HL-60/S4 treated with retinoic acid at 250 ng/mL for 4 days and 3 days (cell line): ENCODE measurements around the gene BEX4.
"Not testable (repeated sequence)": the region's sequence is repeated elsewhere in the genome, so short reads cannot be mapped to it uniquely, and the experiment has no call there.

Source experiments
- in situ Hi-C: fragments of 300-500 bp; cut with MboI; formaldehyde crosslinking; loops from 2 replicates; pipeline ENCODE4 v1.7.0; 2022; ENCODE audit warnings: low sequenced_read_pairs

Gene BEX4

GRCh38 chrX:103235608-103236007 lies 20.7 kb downstream of the BEX4 start:
- in situ Hi-C loops = not testable (repeated sequence)

DNA sequence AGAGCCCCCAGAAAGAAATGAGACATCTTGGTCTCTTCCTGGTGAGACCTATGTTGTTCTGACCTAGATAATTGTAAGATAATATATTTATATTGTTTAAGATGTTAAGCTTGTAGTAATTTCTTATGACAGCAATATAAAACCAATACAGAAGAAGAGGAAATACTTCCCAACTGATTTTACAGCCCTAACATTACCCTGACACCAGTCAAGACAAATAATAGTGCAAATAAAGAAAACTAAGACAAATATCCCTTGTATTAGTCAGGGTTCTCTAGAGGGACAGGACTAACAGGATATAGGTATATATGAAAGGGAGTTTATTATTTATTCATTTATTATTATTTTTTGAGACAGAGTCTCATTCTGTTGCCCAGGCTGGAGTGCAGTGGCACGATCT lies 21.4 kb downstream of the BEX4 start:
- in situ Hi-C loops = no loop called here

DNA sequence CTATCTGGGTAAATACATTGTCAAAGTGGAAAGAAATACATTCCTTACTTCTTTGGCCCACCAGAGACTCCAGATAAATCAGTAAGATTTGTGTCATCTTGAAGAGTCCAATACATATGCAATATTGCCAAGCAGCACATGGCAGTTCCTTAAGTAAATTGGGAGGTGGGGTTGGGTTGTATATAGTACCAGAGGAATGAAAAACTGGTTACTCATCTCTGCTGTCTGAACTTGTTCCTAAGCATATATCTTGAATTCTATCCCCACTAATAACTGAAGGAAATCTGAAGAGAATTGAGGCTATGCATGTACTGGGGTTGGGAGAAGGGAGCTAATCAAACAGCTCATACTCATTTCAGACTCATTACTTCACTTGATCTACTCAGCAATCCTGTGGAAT lies 25.2 kb downstream of the BEX4 start:
- in situ Hi-C loops = no loop called here

DNA sequence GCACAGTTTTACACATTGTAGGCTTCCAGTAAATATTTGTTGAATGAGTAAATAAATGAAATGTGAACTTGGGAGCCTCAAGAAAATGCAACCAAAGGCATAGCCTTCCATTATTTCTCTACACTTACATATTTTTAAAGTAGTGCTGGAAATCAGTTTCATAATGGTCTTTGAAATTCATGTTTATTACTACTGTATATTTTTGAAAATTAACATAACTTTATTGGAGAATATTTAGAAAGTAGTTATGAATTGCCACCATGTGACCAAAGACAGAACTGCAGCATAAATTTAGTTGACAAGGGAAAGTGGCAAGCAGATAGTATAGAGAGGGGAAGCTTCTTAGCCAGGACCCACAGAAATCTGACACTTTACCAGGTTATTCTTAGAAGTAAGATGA lies 33.6 kb downstream of the BEX4 start:
- in situ Hi-C loops = no loop called here

DNA sequence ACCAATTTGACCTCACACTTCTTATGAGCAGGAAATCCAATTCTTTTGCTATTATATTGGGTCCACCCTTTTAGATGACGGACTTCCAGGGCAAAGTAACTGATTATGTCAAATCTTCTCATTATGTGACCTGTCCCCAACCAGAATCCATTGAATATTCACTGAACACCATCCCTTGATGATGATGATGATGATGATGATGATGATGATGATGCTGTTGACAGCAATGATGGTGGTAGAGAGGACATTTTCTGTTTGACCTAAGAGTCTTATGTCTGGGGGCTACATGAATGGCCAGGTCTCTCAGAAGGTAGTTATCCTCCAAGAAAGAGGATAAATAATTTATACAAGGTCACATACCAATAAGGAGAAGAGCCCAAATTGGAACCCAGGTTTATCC lies 34.9 kb downstream of the BEX4 start:
- in situ Hi-C loops = no loop called here

- in situ Hi-C loops = no loop called here
These were observed 36.1 kb downstream of the BEX4 start for GRCh38 chrX:103250977-103251376.

GRCh38 chrX:103253608-103254007 lies 38.7 kb downstream of the BEX4 start:
- in situ Hi-C loops = no loop called here

GRCh38 chrX:103254171-103254824 lies 39.4 kb downstream of the BEX4 start:
- in situ Hi-C loops = no loop called here

GRCh38 chrX:103254921-103255493 lies 40.1 kb downstream of the BEX4 start, which contains the start of gene TCEAL8:
Gene TCEAL8, minus strand, starts transcription at chrX:103255155. Its CDS starts 1,176 bp downstream, at chrX:103253979.
- in situ Hi-C loops = no loop called here

DNA sequence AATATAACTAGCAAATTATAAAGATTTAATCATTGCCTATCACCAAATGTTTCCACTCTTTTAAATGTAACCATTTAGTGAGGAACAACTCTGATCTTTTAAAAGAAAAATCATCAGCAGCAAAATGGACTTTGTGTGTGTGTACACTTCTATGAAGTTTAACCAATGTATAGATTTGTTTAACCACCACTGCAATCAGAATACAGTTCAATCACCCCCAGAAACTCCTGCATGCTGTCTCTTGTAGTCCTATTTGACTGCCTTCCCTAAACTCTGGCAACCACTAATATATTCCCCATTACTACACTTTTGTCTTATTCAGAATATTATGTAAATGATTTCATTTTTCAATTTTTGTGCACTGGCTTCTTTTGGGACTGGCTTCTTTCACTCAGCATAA lies 41.7 kb downstream of the BEX4 start:
- in situ Hi-C loops = no loop called here

DNA sequence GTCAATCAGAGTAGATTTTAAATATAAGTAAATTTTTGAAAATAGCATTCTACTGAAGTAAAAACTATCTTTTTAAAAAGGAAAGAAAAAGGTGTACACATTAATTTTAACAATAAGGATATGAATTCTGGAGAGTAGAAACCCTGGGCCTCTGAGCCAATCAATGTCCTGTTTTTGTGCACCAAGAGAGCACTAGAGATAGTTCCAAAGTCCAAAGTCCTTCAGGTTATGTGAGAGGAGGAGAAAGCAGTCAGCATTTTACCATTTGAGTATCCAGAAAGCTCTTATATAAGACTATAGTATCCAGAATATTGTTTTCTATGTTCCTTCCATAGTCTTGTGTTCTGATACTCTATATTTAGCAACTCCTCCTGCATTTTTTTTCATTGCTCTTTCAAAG lies 43.4 kb downstream of the BEX4 start:
- in situ Hi-C loops = no loop called here
